ENCODE results near the gene AARS2.

GRCh38 chr6:44298864-44299263 lies 14.3 kb downstream of the AARS2 start:
- TF ChIP-seq, protein P1, sequence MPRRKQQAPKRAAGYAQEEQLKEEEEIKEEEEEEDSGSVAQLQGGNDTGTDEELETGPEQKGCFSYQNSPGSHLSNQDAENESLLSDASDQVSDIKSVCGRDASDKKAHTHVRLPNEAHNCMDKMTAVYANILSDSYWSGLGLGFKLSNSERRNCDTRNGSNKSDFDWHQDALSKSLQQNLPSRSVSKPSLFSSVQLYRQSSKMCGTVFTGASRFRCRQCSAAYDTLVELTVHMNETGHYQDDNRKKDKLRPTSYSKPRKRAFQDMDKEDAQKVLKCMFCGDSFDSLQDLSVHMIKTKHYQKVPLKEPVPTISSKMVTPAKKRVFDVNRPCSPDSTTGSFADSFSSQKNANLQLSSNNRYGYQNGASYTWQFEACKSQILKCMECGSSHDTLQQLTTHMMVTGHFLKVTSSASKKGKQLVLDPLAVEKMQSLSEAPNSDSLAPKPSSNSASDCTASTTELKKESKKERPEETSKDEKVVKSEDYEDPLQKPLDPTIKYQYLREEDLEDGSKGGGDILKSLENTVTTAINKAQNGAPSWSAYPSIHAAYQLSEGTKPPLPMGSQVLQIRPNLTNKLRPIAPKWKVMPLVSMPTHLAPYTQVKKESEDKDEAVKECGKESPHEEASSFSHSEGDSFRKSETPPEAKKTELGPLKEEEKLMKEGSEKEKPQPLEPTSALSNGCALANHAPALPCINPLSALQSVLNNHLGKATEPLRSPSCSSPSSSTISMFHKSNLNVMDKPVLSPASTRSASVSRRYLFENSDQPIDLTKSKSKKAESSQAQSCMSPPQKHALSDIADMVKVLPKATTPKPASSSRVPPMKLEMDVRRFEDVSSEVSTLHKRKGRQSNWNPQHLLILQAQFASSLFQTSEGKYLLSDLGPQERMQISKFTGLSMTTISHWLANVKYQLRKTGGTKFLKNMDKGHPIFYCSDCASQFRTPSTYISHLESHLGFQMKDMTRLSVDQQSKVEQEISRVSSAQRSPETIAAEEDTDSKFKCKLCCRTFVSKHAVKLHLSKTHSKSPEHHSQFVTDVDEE (CRISPR knock-in tag; IDR thresholded peaks at IDR 0.05), result no peak
- no peak for TF ChIP-seq BACH2 (CRISPR knock-in tag; IDR thresholded peaks at IDR 0.05; ENCODE audit: borderline replicate concordance)
- TF ChIP-seq TCF4 (CRISPR knock-in tag; IDR thresholded peaks at IDR 0.05; ENCODE audit: borderline replicate concordance), result no peak
- no peak for TF ChIP-seq RARB (CRISPR knock-in tag; IDR thresholded peaks at IDR 0.05)
- TF ChIP-seq ZFP30 (CRISPR knock-in tag; IDR thresholded peaks at IDR 0.05), result no peak
- TF ChIP-seq CSRNP3 (CRISPR knock-in tag; IDR thresholded peaks at IDR 0.05), result no peak
- TF ChIP-seq ARNTL (CRISPR knock-in tag; IDR thresholded peaks at IDR 0.05; ENCODE audit: borderline replicate concordance, low read depth), result no peak
- TF ChIP-seq SNAI2 (CRISPR knock-in tag; IDR thresholded peaks at IDR 0.05), result no peak
- TF ChIP-seq, protein P2, sequence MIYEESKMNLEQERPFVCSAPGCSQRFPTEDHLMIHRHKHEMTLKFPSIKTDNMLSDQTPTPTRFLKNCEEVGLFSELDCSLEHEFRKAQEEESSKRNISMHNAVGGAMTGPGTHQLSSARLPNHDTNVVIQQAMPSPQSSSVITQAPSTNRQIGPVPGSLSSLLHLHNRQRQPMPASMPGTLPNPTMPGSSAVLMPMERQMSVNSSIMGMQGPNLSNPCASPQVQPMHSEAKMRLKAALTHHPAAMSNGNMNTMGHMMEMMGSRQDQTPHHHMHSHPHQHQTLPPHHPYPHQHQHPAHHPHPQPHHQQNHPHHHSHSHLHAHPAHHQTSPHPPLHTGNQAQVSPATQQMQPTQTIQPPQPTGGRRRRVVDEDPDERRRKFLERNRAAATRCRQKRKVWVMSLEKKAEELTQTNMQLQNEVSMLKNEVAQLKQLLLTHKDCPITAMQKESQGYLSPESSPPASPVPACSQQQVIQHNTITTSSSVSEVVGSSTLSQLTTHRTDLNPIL (CRISPR knock-in tag; IDR thresholded peaks at IDR 0.05; ENCODE audit: low read depth), result no peak
- TF ChIP-seq, protein P3, sequence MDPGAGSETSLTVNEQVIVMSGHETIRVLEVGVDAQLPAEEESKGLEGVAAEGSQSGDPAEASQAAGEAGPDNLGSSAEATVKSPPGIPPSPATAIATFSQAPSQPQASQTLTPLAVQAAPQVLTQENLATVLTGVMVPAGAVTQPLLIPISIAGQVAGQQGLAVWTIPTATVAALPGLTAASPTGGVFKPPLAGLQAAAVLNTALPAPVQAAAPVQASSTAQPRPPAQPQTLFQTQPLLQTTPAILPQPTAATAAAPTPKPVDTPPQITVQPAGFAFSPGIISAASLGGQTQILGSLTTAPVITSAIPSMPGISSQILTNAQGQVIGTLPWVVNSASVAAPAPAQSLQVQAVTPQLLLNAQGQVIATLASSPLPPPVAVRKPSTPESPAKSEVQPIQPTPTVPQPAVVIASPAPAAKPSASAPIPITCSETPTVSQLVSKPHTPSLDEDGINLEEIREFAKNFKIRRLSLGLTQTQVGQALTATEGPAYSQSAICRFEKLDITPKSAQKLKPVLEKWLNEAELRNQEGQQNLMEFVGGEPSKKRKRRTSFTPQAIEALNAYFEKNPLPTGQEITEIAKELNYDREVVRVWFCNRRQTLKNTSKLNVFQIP (CRISPR knock-in tag; IDR thresholded peaks at IDR 0.05; ENCODE audit: borderline replicate concordance, low read depth), result no peak
- TF ChIP-seq TOX (CRISPR knock-in tag; IDR thresholded peaks at IDR 0.05; ENCODE audit: borderline replicate concordance), result no peak
- no peak for TF ChIP-seq ZNF565 (CRISPR knock-in tag; conservative IDR thresholded peaks at IDR 0.05; ENCODE audit: low read depth)

Data from SK-N-SH treated with all-trans-retinoic acid at 6 μM for 48 hours (cell line).